Esophagus squamous epithelium (tissue), 5 donors: Measurements from ENCODE around the gene SRGN. TPM values are rescaled to one million over a fixed set of nuclear protein-coding genes. Genes with fewer than 3 reads are reported as not detected.

Experiments used
- DNase-seq: peaks from one replicate; lab custom pipeline; 2025; lab: John Stamatoyannopoulos, UW
- H3K27ac ChIP-seq, 4 donors: fragments of 200-600 bp; sonication (generic); one replicate each; pipeline ENCODE4 v1.5.1; 2016 to 2019; ENCODE audit warnings: mild to moderate bottlenecking in 1 of 4
- H3K27me3 ChIP-seq, 4 donors: fragments of 200-600 bp; sonication (generic); 1 replicate in 3 of 4; 2 replicates in 1 of 4; pipeline versions ENCODE4 v1.5.1 to v1.6.0; 2017 to 2021; ENCODE audit warnings: antibody characterized with exemption in 1 of 4
- H3K36me3 ChIP-seq, 3 donors: fragments of 200-600 bp; sonication (generic); one replicate each; pipeline ENCODE4 v1.5.1; 2016 to 2019
- H3K4me1 ChIP-seq, 3 donors: fragments of 200-600 bp; sonication (generic); one replicate each; pipeline ENCODE4 v1.5.1; 2017 to 2019
- H3K4me3 ChIP-seq, 4 donors: fragments of 200-600 bp; sonication (generic); 1 replicate in 3 of 4; 2 replicates in 1 of 4; pipeline ENCODE4 v1.5.1; 2016 to 2019; ENCODE audit warnings: mild to moderate bottlenecking in 2 of 4, moderate library complexity in 1 of 4
- H3K9me3 ChIP-seq, 3 donors: fragments of 200-600 bp; sonication (generic); one replicate each; pipeline ENCODE4 v1.5.1; 2016 to 2019
- CTCF ChIP-seq, 6 experiments: fragments of 450-650 bp in 4 of 6; fragments of 200-600 bp in 2 of 6; sonication (generic) in 2 of 6; IDR thresholded peaks; one replicate each; pipeline ENCODE4 v1.5.1; 2016 to 2019; ENCODE audit warnings: antibody characterized with exemption in 6 of 6, mild to moderate bottlenecking in 4 of 6, moderate library complexity in 4 of 6
- POLR2A ChIP-seq, 4 donors: fragments of 450-650 bp; IDR thresholded peaks; one replicate each; pipeline ENCODE4 v1.6.1; 2017; ENCODE audit warnings: antibody characterized with exemption in 4 of 4, mild to moderate bottlenecking in 4 of 4, moderate library complexity in 3 of 4
- WGBS, 2 donors: methylation state at CpG; one replicate each; pipeline ENCODE4 v1.1.5; 2018; 5-methylcytosine and 5-hydroxymethylcytosine counted together
- intact Hi-C: fragments of 100-400 bp; cut with DNase I; formaldehyde crosslinking; loops from one replicate; pipeline ENCODE4 v1.15.0; 2022
- total RNA-seq, 4 donors: library from RNA; depleted of rRNA; stranded (reverse); fragments of >200 nt; gene quantifications; one replicate each; pipeline ENCODE4 v1.1.0, GENCODE V29; 2016
- donor health status: DM: yes; HTN: yes; CAD: no.

Gene SRGN
- total RNA-seq, 4 donors from 2014 or later: 3.5 to 64.1 (median 37.9) TPM

- Histone ChIP-seq H3K4me3 (no peak overlapping the region), H3K27ac (no peak overlapping the region), H3K9me3 (no peaks in the 10 kb centered on the region), H3K4me1 (no peaks in the 10 kb centered on the region), H3K36me3 (peaks cover 0 to 18% (median 0%) of the 10 kb centered on the region in 3 donors), H3K27me3 (no peaks in the 10 kb centered on the region)
- DNase-seq: no peak
- TF ChIP-seq CTCF (IDR thresholded peaks at IDR 0.05): no peak
- TF ChIP-seq POLR2A (IDR thresholded peaks at IDR 0.05): no peak
- intact Hi-C loops: no loop called here
- WGBS, 2 donors: 75 to 78% methylated on average over 3 of the region's 3 CpGs
Observed at GRCh38 chr10:69102440-69102839, 14.5 kb downstream of the SRGN start.

- no peaks in the 10 kb centered on the region for H3K9me3 ChIP-seq
- H3K27ac ChIP-seq: no peak overlapping the region
- DNase-seq: no peak
- TF ChIP-seq CTCF (IDR thresholded peaks at IDR 0.05): no peak
- TF ChIP-seq POLR2A (IDR thresholded peaks at IDR 0.05): no peak
- H3K36me3 ChIP-seq: peaks cover 0 to 15% (median 0%) of the 10 kb centered on the region in 3 donors
- no peaks in the 10 kb centered on the region for H3K27me3 ChIP-seq
- intact Hi-C loops: no loop called here
- no peaks in the 10 kb centered on the region for H3K4me1 ChIP-seq
- H3K4me3 ChIP-seq: no peak overlapping the region
- 67 to 73% methylated on average over 7 of the region's 7 CpGs for WGBS, 2 donors
Observed at GRCh38 chr10:69103784-69104183, 15.9 kb downstream of the SRGN start.

- TF ChIP-seq POLR2A (IDR thresholded peaks at IDR 0.05): no peak
- TF ChIP-seq CTCF (IDR thresholded peaks at IDR 0.05): no peak
- Histone ChIP-seq H3K4me1 (no peaks in the 10 kb centered on the region), H3K36me3 (peaks cover 0 to 9% (median 0%) of the 10 kb centered on the region in 3 donors), H3K4me3 (no peak overlapping the region), H3K27me3 (no peaks in the 10 kb centered on the region), H3K9me3 (no peaks in the 10 kb centered on the region), H3K27ac (no peak overlapping the region)
- intact Hi-C loops: no loop called here
- no peak for DNase-seq
- 100% methylated on average over 1 of the region's 1 CpG for WGBS, 2 donors
Observed at GRCh38 chr10:69104994-69105790, 17.3 kb downstream of the SRGN start.

- H3K27ac ChIP-seq: no peak overlapping the region
- DNase-seq: no peak
- H3K27me3 ChIP-seq: no peaks in the 10 kb centered on the region
- no peak for TF ChIP-seq CTCF (IDR thresholded peaks at IDR 0.05)
- no peak for TF ChIP-seq POLR2A (IDR thresholded peaks at IDR 0.05)
- no peak overlapping the region for H3K4me3 ChIP-seq
- no peaks in the 10 kb centered on the region for H3K4me1 ChIP-seq
- H3K9me3 ChIP-seq: no peaks in the 10 kb centered on the region
- peaks cover 0 to 9% (median 0%) of the 10 kb centered on the region in 3 donors for H3K36me3 ChIP-seq
- intact Hi-C loops: no loop called here
Observed at GRCh38 chr10:69107176-69107490, 19.2 kb downstream of the SRGN start.

GRCh38 chr10:69107699-69108098 lies 19.8 kb downstream of the SRGN start:
- 92 to 100% methylated on average over 1 to 2 of the region's 2 CpGs for WGBS, 2 donors
- no peak overlapping the region for H3K27ac ChIP-seq

More at GRCh38 chr10:69107699-69108098, 19.8 kb downstream of the SRGN start:
- peaks cover 0 to 9% (median 0%) of the 10 kb centered on the region in 3 donors for H3K36me3 ChIP-seq
- no peak for DNase-seq
- no peaks in the 10 kb centered on the region for H3K4me1 ChIP-seq
- TF ChIP-seq POLR2A (IDR thresholded peaks at IDR 0.05) (no peak), CTCF (IDR thresholded peaks at IDR 0.05) (no peak)
- H3K4me3 ChIP-seq: no peak overlapping the region
- no peaks in the 10 kb centered on the region for H3K27me3 ChIP-seq
- intact Hi-C loops: no loop called here
- no peaks in the 10 kb centered on the region for H3K9me3 ChIP-seq
